Thyroid gland (tissue), 4 donors: ENCODE results near the gene DYNC1I1.

Experiments used
- POLR2A ChIP-seq, 2 donors: fragments of 450-650 bp; IDR thresholded peaks; one replicate each; pipeline ENCODE4 v1.6.1; 2017; ENCODE audit warnings: antibody characterized with exemption in 2 of 2, mild to moderate bottlenecking in 2 of 2, moderate library complexity in 1 of 2
- TF ChIP-seq, protein P1 (sequence below), 6 experiments: fragments of 200-600 bp in 3 of 6; fragments of 450-650 bp in 3 of 6; sonication (generic) in 3 of 6; IDR thresholded peaks; one replicate each; pipeline ENCODE4 v1.5.1; 2016 to 2019; ENCODE audit warnings: antibody characterized with exemption in 6 of 6, mild to moderate bottlenecking in 2 of 6, inconsistent platforms in 1 of 6, moderate library complexity in 1 of 6

DNA sequence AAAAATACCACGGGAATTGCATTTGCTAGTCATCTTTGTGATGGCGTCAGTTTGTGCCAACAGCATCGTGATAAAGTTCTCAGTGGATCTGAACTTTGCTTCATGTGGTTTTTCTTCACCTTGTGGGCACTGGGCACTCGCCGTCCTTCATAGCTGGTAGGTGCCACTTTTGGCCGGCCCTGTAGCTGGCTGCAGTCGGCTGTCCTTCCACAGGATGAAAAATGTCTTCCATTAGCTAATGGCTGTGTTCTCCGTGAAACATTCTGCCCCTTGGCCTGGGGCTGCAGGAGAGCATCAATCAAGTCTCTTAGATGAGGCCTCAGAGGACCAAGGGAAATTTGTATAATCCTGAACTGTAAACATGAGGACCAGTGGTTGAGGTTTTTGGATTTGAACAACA is 145.3 kb downstream of the DYNC1I1 start:
- TF ChIP-seq, protein P1, sequence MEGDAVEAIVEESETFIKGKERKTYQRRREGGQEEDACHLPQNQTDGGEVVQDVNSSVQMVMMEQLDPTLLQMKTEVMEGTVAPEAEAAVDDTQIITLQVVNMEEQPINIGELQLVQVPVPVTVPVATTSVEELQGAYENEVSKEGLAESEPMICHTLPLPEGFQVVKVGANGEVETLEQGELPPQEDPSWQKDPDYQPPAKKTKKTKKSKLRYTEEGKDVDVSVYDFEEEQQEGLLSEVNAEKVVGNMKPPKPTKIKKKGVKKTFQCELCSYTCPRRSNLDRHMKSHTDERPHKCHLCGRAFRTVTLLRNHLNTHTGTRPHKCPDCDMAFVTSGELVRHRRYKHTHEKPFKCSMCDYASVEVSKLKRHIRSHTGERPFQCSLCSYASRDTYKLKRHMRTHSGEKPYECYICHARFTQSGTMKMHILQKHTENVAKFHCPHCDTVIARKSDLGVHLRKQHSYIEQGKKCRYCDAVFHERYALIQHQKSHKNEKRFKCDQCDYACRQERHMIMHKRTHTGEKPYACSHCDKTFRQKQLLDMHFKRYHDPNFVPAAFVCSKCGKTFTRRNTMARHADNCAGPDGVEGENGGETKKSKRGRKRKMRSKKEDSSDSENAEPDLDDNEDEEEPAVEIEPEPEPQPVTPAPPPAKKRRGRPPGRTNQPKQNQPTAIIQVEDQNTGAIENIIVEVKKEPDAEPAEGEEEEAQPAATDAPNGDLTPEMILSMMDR (IDR thresholded peaks at IDR 0.05): no peak
- no peak for TF ChIP-seq POLR2A (IDR thresholded peaks at IDR 0.05)
